GM18498 (cell line): ENCODE data around the gene ARHGEF17.

Experiments used
- ATAC-seq: cut with Tn5 transposase; IDR thresholded peaks from one replicate; pipeline ENCODE4 v1.9.1; 2021; ENCODE audit warnings: mild to moderate bottlenecking, moderate library complexity; ENCODE audit not compliant: unreplicated experiment

ARHGEF17 gene

GRCh38 chr11:73292525-73292894 is 15.6 kb upstream of the ARHGEF17 start:
- ATAC-seq: no peak

GRCh38 chr11:73293356-73293936 is 14.6 kb upstream of the ARHGEF17 start:
- no peak for ATAC-seq

- ATAC-seq: no peak
These were observed 13.5 kb upstream of the ARHGEF17 start for GRCh38 chr11:73294604-73295003.

GRCh38 chr11:73295241-73295995 is 12.7 kb upstream of the ARHGEF17 start:
- no peak for ATAC-seq

- no peak for ATAC-seq
These were observed 12.1 kb upstream of the ARHGEF17 start for GRCh38 chr11:73295996-73296318.

GRCh38 chr11:73296501-73297230 is 11.4 kb upstream of the ARHGEF17 start:
- ATAC-seq: no peak

GRCh38 chr11:73297231-73297590 is 10.9 kb upstream of the ARHGEF17 start:
- ATAC-seq: no peak

- ATAC-seq: no peak
These were observed 10.4 kb upstream of the ARHGEF17 start for GRCh38 chr11:73297702-73298101.

GRCh38 chr11:73298233-73298632 is 9.8 kb upstream of the ARHGEF17 start:
- ATAC-seq: no peak

GRCh38 chr11:73299751-73300150 is 8.3 kb upstream of the ARHGEF17 start:
- ATAC-seq: no peak

GRCh38 chr11:73306069-73306841 is 1.8 kb upstream of the ARHGEF17 start:
- ATAC-seq: no peak

GRCh38 chr11:73306977-73307322 is 1.1 kb upstream of the ARHGEF17 start:
- no peak for ATAC-seq

GRCh38 chr11:73307323-73308002 is 613 bp upstream of the ARHGEF17 start:
- peak; percentile 61 for ATAC-seq

GRCh38 chr11:73308961-73309919 is 1.2 kb downstream of the ARHGEF17 start:
- no peak for ATAC-seq

GRCh38 chr11:73310076-73310475 is 2.0 kb downstream of the ARHGEF17 start:
- no peak for ATAC-seq

- no peak for ATAC-seq
These were observed 2.8 kb downstream of the ARHGEF17 start for GRCh38 chr11:73310661-73311393.

GRCh38 chr11:73311394-73311869 is 3.4 kb downstream of the ARHGEF17 start:
- ATAC-seq: no peak

GRCh38 chr11:73312036-73312435 is 4.0 kb downstream of the ARHGEF17 start:
- ATAC-seq: no peak

- no peak for ATAC-seq
These were observed 4.8 kb downstream of the ARHGEF17 start for GRCh38 chr11:73312851-73313327.
